IMR-90 (cell line): ENCODE results near the gene OR4C3. TPM values are rescaled to one million over a fixed set of nuclear protein-coding genes. Genes with fewer than 3 reads are reported as not detected.
"Not testable (repeated sequence)": the region's sequence is repeated elsewhere in the genome, so short reads cannot be mapped to it uniquely, and the experiment has no call there.

Experiments
- ATAC-seq: fragments of 200-7000 bp; cut with Tn5 transposase; 2 replicates; pipeline ENCODE4 v1.9.1; 2020; ENCODE audit warnings: low read depth, mild to moderate bottlenecking, moderate library complexity
- BruUV-seq: library from RNA; stranded (reverse); fragments of 400-500 nt; replicated peaks from 2 replicates; lab custom pipeline; 2021; lab: Mats Ljungman, UMichigan
- CTCF ChIA-PET: fragments of 300-600 bp; formaldehyde crosslinking; extraction: SDS; loops from one replicate; lab custom pipeline; 2021; ENCODE audit warnings: antibody characterized with exemption; lab: Yijun Ruan, JAX
- POLR2A ChIA-PET: fragments of 300-600 bp; sonication (Branson Sonifier 250); formaldehyde crosslinking; loops from one replicate; lab custom pipeline; 2022; ENCODE audit warnings: antibody characterized with exemption; ENCODE audit not compliant: unreplicated experiment; lab: Charles Lee
- DNase-seq: peaks from one replicate; pipeline ENCODE4 v3.0.0; 2013
- H2AFZ ChIP-seq: replicated peaks from 2 replicates; pipeline ENCODE3; 2013; ENCODE audit warnings: low read length, mild to moderate bottlenecking; ENCODE audit not compliant: poor library complexity
- H2AK5ac ChIP-seq: 2 replicates; pipeline ENCODE4 v1.6.1; 2013; ENCODE audit warnings: low read depth, low read length, inconsistent platforms
- H2AK9ac ChIP-seq: replicated peaks from 2 replicates; pipeline ENCODE3; 2013; ENCODE audit warnings: mild to moderate bottlenecking, low read depth, low read length, moderate library complexity; ENCODE audit not compliant: poor library complexity
- H2BK120ac ChIP-seq: 2 replicates; pipeline ENCODE4 v1.6.1; 2013; ENCODE audit warnings: low read depth, low read length, inconsistent platforms
- H2BK15ac ChIP-seq: 3 replicates; pipeline ENCODE4 v1.6.1; 2013; ENCODE audit warnings: low read depth, low read length, inconsistent platforms
- H2BK20ac ChIP-seq: 2 replicates; pipeline ENCODE4 v1.6.1; 2013; ENCODE audit warnings: low read depth, mild to moderate bottlenecking, inconsistent platforms, low read length, moderate library complexity
- H2BK5ac ChIP-seq: 2 replicates; pipeline ENCODE4 v1.6.1; 2013; ENCODE audit warnings: mild to moderate bottlenecking, low read depth, low read length, inconsistent platforms; ENCODE audit not compliant: poor library complexity, severe bottlenecking
- H3K14ac ChIP-seq: replicated peaks from 2 replicates; pipeline ENCODE4 v1.6.1; 2013; ENCODE audit warnings: low read depth, low read length, inconsistent platforms
- H3K18ac ChIP-seq: 2 replicates; pipeline ENCODE4 v1.6.1; 2013; ENCODE audit warnings: low read depth, low read length, control low read depth
- H3K23ac ChIP-seq: 2 replicates; pipeline ENCODE4 v1.6.1; 2013; ENCODE audit warnings: low read depth, low read length, inconsistent platforms
- H3K27ac ChIP-seq: 2 replicates; pipeline ENCODE4 v1.5.1; 2013; ENCODE audit warnings: mild to moderate bottlenecking, control low read depth, low read length; ENCODE audit not compliant: insufficient read depth
- H3K27me3 ChIP-seq: 2 replicates; pipeline ENCODE4 v1.6.1; 2013; ENCODE audit warnings: low read length; ENCODE audit not compliant: control insufficient read depth, insufficient read depth
- H3K36me3 ChIP-seq: 2 replicates; pipeline ENCODE4 v1.6.1; 2013; ENCODE audit warnings: low read length, mixed read lengths; ENCODE audit not compliant: control insufficient read depth, insufficient read depth
- H3K4ac ChIP-seq: 2 replicates; pipeline ENCODE4 v1.6.1; 2013; ENCODE audit warnings: low read depth, low read length, inconsistent platforms
- H3K4me1 ChIP-seq: 2 replicates; pipeline ENCODE4 v1.6.1; 2013; ENCODE audit warnings: low read length, mixed read lengths; ENCODE audit not compliant: control insufficient read depth, insufficient read depth
- H3K4me2 ChIP-seq: 2 replicates; pipeline ENCODE4 v1.6.1; 2013; ENCODE audit warnings: low read depth, mild to moderate bottlenecking, control low read depth, low read length, moderate library complexity
- H3K4me3 ChIP-seq: 2 replicates; pipeline ENCODE4 v1.5.1; 2013; ENCODE audit warnings: low read depth, mild to moderate bottlenecking, control low read depth, low read length, moderate library complexity; ENCODE audit not compliant: insufficient read depth
- H3K56ac ChIP-seq: 2 replicates; pipeline ENCODE4 v1.6.1; 2013; ENCODE audit warnings: low read length, inconsistent platforms; ENCODE audit not compliant: insufficient read depth; ENCODE audit errors: extremely low read depth
- H3K79me1 ChIP-seq, 2 experiments: 2 replicates each; pipeline ENCODE4 v1.6.1; 2013; ENCODE audit warnings: low read length in 2 of 2, inconsistent platforms in 1 of 2, low read depth in 1 of 2
- H3K9ac ChIP-seq: 2 replicates; pipeline ENCODE4 v1.6.1; 2013; ENCODE audit warnings: low read depth, low read length, control low read depth
- H3K9me1 ChIP-seq: 2 replicates; pipeline ENCODE4 v1.6.1; 2013; ENCODE audit warnings: low read length, inconsistent platforms; ENCODE audit not compliant: insufficient read depth
- H3K9me3 ChIP-seq: 2 replicates; pipeline ENCODE4 v1.6.1; 2013; ENCODE audit warnings: low read length; ENCODE audit not compliant: control insufficient read depth, insufficient read depth
- H4K20me1 ChIP-seq: 2 replicates; pipeline ENCODE4 v1.6.1; 2013; ENCODE audit warnings: low read length, inconsistent platforms; ENCODE audit not compliant: insufficient read depth
- H4K5ac ChIP-seq: 2 replicates; pipeline ENCODE4 v1.6.1; 2013; ENCODE audit warnings: mild to moderate bottlenecking, low read depth, low read length, control low read depth
- H4K8ac ChIP-seq, 2 experiments: 2 replicates each; pipeline ENCODE4 v1.6.1; 2013; ENCODE audit warnings: low read depth in 2 of 2, low read length in 2 of 2, control low read depth in 1 of 2, inconsistent platforms in 1 of 2
- H4K91ac ChIP-seq: 2 replicates; pipeline ENCODE4 v1.6.1; 2013; ENCODE audit warnings: low read depth, low read length, inconsistent platforms; ENCODE audit not compliant: insufficient read depth
- WGBS, 2 experiments: methylation state at CpG; one replicate each; pipeline versions ENCODE4 v1.1.5 to v1.1.7; 2013; ENCODE audit warnings: missing lambda C conversion rate in 2 of 2; ENCODE audit not compliant: insufficient read length in 1 of 2; ENCODE audit errors: extremely low coverage in 2 of 2; 5-methylcytosine and 5-hydroxymethylcytosine counted together
- dilution Hi-C: fragments of 300-500 bp; cut with HindIII; formaldehyde crosslinking; loops from one replicate; pipeline ENCODE4 v1.14.3; 2018; ENCODE audit warnings: low sequenced_read_pairs; ENCODE audit not compliant: unreplicated experiment
- in situ Hi-C: fragments of 300-500 bp; cut with MboI; formaldehyde crosslinking; loops from 3 replicates; pipeline ENCODE4 v1.14.3; 2019; ENCODE audit warnings: low sequenced_read_pairs, inconsistent platforms, mixed read lengths
- intact Hi-C: fragments of 100-400 bp; cut with micrococcal nuclease; formaldehyde crosslinking; loops from 2 replicates; pipeline ENCODE4 v1.10.0; 2022
- polyA plus RNA-seq, 3 experiments: library from polyadenylated mRNA; depleted of rRNA; stranded (reverse); fragments of >200 nt; gene quantifications; 2 replicates each; pipeline ENCODE4 v1.2.3, GENCODE V29; 2012; ENCODE audit warnings: low replicate concordance in 1 of 3
- total RNA-seq: library from RNA; depleted of rRNA; stranded (reverse); fragments of >200 nt; gene quantifications from 2 replicates; pipeline ENCODE4 v1.2.3, GENCODE V29; 2012

The OR4C3 gene
- total and polyA plus RNA-seq, 2 of the 4 experiments (the other 2 are of a cell fraction): not detected

DNA sequence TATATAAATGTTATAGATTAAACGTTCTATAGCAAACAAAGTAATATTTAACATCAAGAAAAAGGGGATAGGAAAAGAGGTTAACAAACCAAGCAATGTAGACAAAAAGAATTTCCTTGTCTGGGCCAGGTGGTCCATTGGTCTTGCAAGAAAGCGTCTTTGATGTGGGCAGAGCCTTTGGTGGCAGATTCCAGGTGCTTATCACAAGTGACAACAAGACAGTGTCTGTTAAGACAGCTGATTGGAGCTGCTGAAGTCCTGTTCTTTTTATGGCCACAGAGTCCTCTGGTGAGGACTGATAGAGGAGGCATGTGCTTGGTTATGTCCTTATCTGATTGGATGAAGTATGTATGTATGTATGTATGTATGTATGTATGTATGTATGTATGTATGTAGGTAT, 36.6 kb downstream of the OR4C3 start:
- H3K4ac ChIP-seq, H3K18ac ChIP-seq, H2AFZ ChIP-seq, H4K20me1 ChIP-seq, H3K23ac ChIP-seq, H4K91ac ChIP-seq, POLR2A ChIA-PET, in situ Hi-C loops, H2AK5ac ChIP-seq, H3K4me3 ChIP-seq, H3K9me1 ChIP-seq, intact Hi-C loops, BruUV-seq, H2AK9ac ChIP-seq, H4K8ac ChIP-seq, H4K5ac ChIP-seq, H3K9ac ChIP-seq, H3K4me1 ChIP-seq, H3K36me3 ChIP-seq, H3K79me1 ChIP-seq, ATAC-seq, H2BK20ac ChIP-seq, H3K27me3 ChIP-seq, H3K56ac ChIP-seq, DNase-seq, H3K4me2 ChIP-seq, H2BK15ac ChIP-seq, H3K14ac ChIP-seq, H2BK120ac ChIP-seq, H3K27ac ChIP-seq, H3K9me3 ChIP-seq, CTCF ChIA-PET, dilution Hi-C loops, H2BK5ac ChIP-seq: not testable (repeated sequence)
- 0% methylated on average over 1 of the region's 2 CpGs; no CpG with 5 or more reads in 1 of the 2 experiments for WGBS, 2 experiments
